Measurements from ENCODE around the gene S100P. TPM values are rescaled to one million over a fixed set of nuclear protein-coding genes. Genes with fewer than 3 reads are reported as not detected.

The S100P gene
- total RNA-seq (1 to 10 TPM in 1 of 2 donors, under 1 TPM in 1; 0.19 to 2.1 TPM), polyA plus RNA-seq (ENCODE audit: insufficient read depth, low read depth, low replicate concordance) (3.5 TPM)
- long read RNA-seq, donor 1, partial matches to known transcripts: 0 of 1 reads
- long read RNA-seq, donor 1, other reads (novel, unspliced or antisense): 0 of 1 reads
- long read RNA-seq, donor 2: 0 reads

DNA sequence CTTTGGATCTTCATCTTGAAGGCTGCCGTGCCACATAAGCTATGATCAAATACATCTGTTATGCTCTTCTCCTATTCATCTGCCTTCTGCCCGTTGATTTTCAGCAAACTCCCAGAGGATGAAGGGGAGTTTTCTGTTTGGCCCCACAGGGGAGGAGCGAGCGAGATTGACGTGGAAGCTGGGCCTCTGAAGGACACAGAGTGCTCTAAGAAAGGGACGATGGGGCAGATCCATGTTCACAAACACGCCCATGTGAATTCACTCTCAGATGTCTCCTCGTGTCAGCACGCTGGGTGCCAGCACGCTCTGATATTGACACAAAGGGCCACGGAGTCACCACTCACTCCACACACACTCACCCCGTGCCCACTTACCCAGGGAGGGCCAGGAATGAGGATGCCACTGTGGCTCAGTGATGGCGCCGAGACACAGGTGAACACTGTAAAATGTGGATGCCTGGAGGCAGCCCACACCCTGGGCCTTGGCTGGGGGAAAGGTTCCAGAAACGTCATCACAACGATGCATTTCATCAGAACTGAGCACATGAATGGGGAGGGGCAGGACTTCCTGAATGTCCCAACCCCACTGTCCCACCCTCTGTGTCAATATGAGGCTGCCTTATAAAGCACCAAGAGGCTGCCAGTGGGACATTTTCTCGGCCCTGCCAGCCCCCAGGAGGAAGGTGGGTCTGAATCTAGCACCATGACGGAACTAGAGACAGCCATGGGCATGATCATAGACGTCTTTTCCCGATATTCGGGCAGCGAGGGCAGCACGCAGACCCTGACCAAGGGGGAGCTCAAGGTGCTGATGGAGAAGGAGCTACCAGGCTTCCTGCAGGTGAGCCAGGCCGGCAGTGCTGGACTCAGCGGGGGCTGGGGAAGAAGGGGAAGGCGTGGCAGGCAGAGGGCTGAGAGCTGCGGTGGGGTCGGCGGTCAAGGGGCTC is at the start of gene S100P:
Gene S100P (plus strand): TSS at position 648 of the 946 bp plus-strand sequence. CDS start 55 bp downstream, at position 703.
- no peak within 1 kb of the TSS for H3K4me3 ChIP-seq
- no peak within 1 kb of the TSS for H3K27ac ChIP-seq
- intact Hi-C loops (cut with DNase I; ENCODE audit: low total_unique reads): no loop called here
- no peaks in the 10 kb centered on the region for H3K4me1 ChIP-seq
- TF ChIP-seq POLR2A (IDR thresholded peaks at IDR 0.05): no peak
- TF ChIP-seq, protein P1, sequence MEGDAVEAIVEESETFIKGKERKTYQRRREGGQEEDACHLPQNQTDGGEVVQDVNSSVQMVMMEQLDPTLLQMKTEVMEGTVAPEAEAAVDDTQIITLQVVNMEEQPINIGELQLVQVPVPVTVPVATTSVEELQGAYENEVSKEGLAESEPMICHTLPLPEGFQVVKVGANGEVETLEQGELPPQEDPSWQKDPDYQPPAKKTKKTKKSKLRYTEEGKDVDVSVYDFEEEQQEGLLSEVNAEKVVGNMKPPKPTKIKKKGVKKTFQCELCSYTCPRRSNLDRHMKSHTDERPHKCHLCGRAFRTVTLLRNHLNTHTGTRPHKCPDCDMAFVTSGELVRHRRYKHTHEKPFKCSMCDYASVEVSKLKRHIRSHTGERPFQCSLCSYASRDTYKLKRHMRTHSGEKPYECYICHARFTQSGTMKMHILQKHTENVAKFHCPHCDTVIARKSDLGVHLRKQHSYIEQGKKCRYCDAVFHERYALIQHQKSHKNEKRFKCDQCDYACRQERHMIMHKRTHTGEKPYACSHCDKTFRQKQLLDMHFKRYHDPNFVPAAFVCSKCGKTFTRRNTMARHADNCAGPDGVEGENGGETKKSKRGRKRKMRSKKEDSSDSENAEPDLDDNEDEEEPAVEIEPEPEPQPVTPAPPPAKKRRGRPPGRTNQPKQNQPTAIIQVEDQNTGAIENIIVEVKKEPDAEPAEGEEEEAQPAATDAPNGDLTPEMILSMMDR (IDR thresholded peaks at IDR 0.05): no peak
- no peaks in the 10 kb centered on the region for H3K36me3 ChIP-seq (ENCODE audit: low read depth, missing control alignments)
- DNase-seq: no peak
- WGBS, 2 donors: 84 to 88% methylated on average over 29 of the region's 29 CpGs
- H3K27me3 ChIP-seq: no peaks in the 10 kb centered on the region
- no peaks in the 10 kb centered on the region for H3K9me3 ChIP-seq

DNA sequence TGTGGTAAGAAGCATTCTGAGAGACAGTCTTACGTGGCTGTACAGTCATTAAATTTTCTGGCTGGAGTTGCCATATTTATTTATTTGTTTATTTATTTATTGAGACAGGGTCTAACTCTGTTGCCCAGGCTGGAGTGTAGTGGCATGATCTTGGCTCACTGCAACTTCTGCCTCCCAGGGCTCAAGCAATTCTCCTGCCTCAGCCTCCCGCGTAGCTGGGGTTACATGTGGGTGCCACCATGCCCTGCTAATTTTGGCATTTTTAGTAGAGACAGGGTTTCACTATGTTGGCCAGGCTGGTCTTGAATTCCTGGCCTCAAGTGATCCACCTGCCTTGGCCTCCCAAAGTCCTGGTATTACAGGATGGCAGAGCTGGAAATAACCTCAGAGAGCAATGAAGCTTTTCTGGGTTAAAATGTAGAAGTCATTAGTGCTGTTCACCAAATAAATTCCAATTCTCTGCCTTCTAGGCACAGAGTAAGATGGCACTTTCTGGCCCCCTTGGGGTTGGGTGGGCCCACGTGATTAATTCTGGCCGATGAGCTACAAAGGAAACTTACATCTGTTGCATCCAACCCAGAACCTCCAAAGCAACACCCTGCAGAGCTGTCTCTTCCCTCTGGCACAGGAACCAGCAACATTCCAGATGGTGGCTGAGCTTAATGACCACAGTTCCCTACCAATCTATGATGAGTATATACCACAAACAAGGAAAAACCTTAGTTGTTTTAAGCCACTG is 48.7 kb upstream of the S100P start:
- H3K27ac ChIP-seq: no peak overlapping the region
- no peak for DNase-seq
- H3K9me3 ChIP-seq: no peaks in the 10 kb centered on the region
- 70 to 76% methylated on average over 5 of the region's 5 CpGs for WGBS, 2 donors
- TF ChIP-seq POLR2A (IDR thresholded peaks at IDR 0.05): no peak
- TF ChIP-seq, protein P1 (IDR thresholded peaks at IDR 0.05): no peak
- peaks cover 22% of the 10 kb centered on the region for H3K4me1 ChIP-seq
- H3K27me3 ChIP-seq: no peaks in the 10 kb centered on the region
- H3K4me3 ChIP-seq: no peak overlapping the region
- intact Hi-C loops (cut with DNase I; ENCODE audit: low total_unique reads): no loop called here
- no peaks in the 10 kb centered on the region for H3K36me3 ChIP-seq (ENCODE audit: low read depth, missing control alignments)

DNA sequence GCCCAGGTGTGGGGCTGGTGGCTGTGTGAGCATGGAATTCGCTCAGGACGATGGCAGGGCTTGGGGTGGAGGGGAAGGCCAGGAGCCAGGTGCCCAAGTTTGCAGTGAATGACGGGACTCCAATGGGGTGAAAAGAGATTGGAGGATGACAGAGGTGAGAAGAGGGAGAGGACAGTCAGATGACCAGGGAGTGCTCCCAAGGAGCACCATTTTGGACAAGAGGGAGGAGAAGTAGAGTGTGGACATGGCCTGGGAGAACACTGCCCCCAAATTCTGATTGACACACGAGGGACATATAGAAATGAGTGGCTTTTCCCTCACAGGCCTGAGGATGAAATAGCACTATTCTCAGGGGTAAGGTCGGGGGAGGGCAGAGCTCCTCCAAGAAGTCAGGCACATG is 46.5 kb upstream of the S100P start:
- intact Hi-C loops (cut with DNase I; ENCODE audit: low total_unique reads): no loop called here
- DNase-seq: no peak

DNA sequence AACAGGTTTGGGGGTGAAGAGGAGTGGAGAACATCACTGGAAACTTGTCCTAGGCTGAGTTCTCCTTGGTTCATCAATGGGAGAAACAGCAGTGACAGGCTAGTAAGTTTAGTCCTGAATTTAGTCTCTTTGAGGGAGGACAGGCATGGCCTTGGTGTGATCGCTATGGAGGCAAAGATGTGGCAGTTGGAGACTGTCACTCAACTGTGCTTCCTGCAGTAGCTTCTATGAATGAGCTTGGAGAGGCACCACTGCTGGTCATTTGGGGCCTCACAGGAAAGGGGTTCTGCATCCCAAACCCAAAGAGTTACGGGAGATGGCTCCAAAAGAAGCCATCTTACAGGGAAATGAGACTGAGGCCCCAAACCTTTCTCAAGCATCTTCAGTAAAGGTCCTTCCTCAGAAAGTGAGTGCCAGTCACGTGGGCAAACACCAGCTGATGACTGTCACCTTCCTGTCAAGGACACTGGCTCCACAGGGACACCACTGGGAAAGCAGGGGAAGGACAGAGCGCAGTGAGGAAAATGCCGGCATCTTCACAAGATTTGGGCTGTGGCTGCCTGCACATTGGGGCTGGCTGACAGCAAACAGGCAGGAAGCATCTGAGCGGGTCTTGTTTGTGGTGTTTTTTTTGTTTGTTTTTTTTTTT is 46.0 kb upstream of the S100P start:
- peaks cover 12% of the 10 kb centered on the region for H3K4me1 ChIP-seq
- no peak for DNase-seq
- H3K36me3 ChIP-seq (ENCODE audit: low read depth, missing control alignments): no peaks in the 10 kb centered on the region
- H3K27ac ChIP-seq: no peak overlapping the region
- no peak for TF ChIP-seq POLR2A (IDR thresholded peaks at IDR 0.05)
- TF ChIP-seq, protein P1 (IDR thresholded peaks at IDR 0.05): no peak
- H3K4me3 ChIP-seq: no peak overlapping the region
- no peaks in the 10 kb centered on the region for H3K9me3 ChIP-seq
- intact Hi-C loops (cut with DNase I; ENCODE audit: low total_unique reads): no loop called here
- WGBS, 2 donors: 63 to 75% methylated on average over 6 of the region's 6 CpGs
- no peaks in the 10 kb centered on the region for H3K27me3 ChIP-seq

More for the DNA sequence above, 46.5 kb upstream of the S100P start:
- H3K4me3 ChIP-seq: no peak overlapping the region
- H3K27ac ChIP-seq: no peak overlapping the region
- no peaks in the 10 kb centered on the region for H3K36me3 ChIP-seq (ENCODE audit: low read depth, missing control alignments)
- peaks cover 17% of the 10 kb centered on the region for H3K4me1 ChIP-seq
- 88 to 90% methylated on average over 5 of the region's 5 CpGs for WGBS, 2 donors
- no peak for TF ChIP-seq POLR2A (IDR thresholded peaks at IDR 0.05)
- TF ChIP-seq, protein P1 (IDR thresholded peaks at IDR 0.05): no peak
- no peaks in the 10 kb centered on the region for H3K27me3 ChIP-seq
- H3K9me3 ChIP-seq: no peaks in the 10 kb centered on the region

All from testis (tissue), 5 donors.